Measurements from ENCODE around the gene SLC16A12.

Gene SLC16A12

DNA sequence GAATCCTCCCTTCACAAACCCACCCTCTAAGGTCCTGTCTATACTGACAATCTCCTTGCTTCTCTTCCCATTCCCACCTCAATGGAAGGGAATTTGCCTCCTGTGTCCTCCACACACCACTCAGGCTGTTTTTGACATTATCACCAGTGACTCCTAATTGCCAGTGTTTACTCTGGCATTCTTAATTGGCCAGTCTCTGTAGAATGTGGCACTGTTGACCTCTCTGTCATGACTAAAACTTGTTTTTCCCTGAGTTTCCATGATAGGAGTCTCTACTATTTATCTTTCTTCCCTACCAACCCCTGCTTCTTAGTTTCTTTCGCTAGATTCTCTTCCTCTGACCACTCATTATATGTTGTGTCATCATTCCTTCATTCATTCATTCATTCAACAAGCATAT, 12.1 kb downstream of the SLC16A12 start:
- no peaks in the 10 kb centered on the region for H3K9me3 ChIP-seq (ENCODE audit: severe bottlenecking)
- H3K36me3 ChIP-seq (ENCODE audit: low read depth): no peaks in the 10 kb centered on the region
- no peaks in the 10 kb centered on the region for H3K27me3 ChIP-seq (ENCODE audit: insufficient read depth, poor library complexity, severe bottlenecking)
- TF ChIP-seq, protein P1, sequence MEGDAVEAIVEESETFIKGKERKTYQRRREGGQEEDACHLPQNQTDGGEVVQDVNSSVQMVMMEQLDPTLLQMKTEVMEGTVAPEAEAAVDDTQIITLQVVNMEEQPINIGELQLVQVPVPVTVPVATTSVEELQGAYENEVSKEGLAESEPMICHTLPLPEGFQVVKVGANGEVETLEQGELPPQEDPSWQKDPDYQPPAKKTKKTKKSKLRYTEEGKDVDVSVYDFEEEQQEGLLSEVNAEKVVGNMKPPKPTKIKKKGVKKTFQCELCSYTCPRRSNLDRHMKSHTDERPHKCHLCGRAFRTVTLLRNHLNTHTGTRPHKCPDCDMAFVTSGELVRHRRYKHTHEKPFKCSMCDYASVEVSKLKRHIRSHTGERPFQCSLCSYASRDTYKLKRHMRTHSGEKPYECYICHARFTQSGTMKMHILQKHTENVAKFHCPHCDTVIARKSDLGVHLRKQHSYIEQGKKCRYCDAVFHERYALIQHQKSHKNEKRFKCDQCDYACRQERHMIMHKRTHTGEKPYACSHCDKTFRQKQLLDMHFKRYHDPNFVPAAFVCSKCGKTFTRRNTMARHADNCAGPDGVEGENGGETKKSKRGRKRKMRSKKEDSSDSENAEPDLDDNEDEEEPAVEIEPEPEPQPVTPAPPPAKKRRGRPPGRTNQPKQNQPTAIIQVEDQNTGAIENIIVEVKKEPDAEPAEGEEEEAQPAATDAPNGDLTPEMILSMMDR (IDR thresholded peaks at IDR 0.05; ENCODE audit: poor library complexity, severe bottlenecking): no peak
- no peaks in the 10 kb centered on the region for H3K4me1 ChIP-seq (ENCODE audit: insufficient read depth, poor library complexity, severe bottlenecking)
- DNase-seq (ENCODE audit: low spot score): no peak
- no peak overlapping the region for H3K27ac ChIP-seq (ENCODE audit: poor library complexity, severe bottlenecking)
- no peak overlapping the region for H3K4me3 ChIP-seq (ENCODE audit: severe bottlenecking)
- ATAC-seq (ENCODE audit: low read depth): no peak

- Histone ChIP-seq H3K4me1 (ENCODE audit: insufficient read depth, poor library complexity, severe bottlenecking) (no peaks in the 10 kb centered on the region), H3K9me3 (ENCODE audit: severe bottlenecking) (no peaks in the 10 kb centered on the region), H3K27ac (ENCODE audit: poor library complexity, severe bottlenecking) (no peak overlapping the region), H3K36me3 (ENCODE audit: low read depth) (no peaks in the 10 kb centered on the region), H3K27me3 (ENCODE audit: insufficient read depth, poor library complexity, severe bottlenecking) (no peaks in the 10 kb centered on the region), H3K4me3 (ENCODE audit: severe bottlenecking) (no peak overlapping the region)
- ATAC-seq (ENCODE audit: low read depth) (no peak), DNase-seq (ENCODE audit: low spot score) (no peak)
- TF ChIP-seq, protein P1 (IDR thresholded peaks at IDR 0.05; ENCODE audit: poor library complexity, severe bottlenecking): no peak
Observed at GRCh38 chr10:89522463-89522862, 12.9 kb downstream of the SLC16A12 start.

DNA sequence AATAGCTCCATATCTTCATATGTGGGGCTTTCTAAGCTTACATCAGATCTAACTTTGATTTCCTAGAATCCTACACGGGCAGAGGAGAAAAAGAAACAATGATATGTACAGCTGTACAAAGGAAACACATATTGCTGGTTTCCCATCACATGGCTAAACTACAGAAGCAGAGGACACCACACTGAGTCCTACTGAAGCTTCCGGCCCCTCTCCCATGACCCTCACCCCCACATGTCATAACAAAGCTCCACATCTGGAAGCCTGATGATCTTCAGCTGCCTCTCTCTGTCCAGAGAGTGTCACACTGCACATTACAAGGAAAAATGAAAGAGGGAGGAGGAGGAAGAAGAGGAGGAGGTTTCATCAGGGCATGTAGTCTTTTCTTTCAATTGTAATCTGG, 14.0 kb downstream of the SLC16A12 start:
- Histone ChIP-seq H3K27ac (ENCODE audit: poor library complexity, severe bottlenecking) (no peak overlapping the region), H3K27me3 (ENCODE audit: insufficient read depth, poor library complexity, severe bottlenecking) (no peaks in the 10 kb centered on the region), H3K4me1 (ENCODE audit: insufficient read depth, poor library complexity, severe bottlenecking) (peaks cover 1% of the 10 kb centered on the region), H3K4me3 (ENCODE audit: severe bottlenecking) (no peak overlapping the region), H3K36me3 (ENCODE audit: low read depth) (no peaks in the 10 kb centered on the region), H3K9me3 (ENCODE audit: severe bottlenecking) (no peaks in the 10 kb centered on the region)
- ATAC-seq (ENCODE audit: low read depth) (no peak), DNase-seq (ENCODE audit: low spot score) (no peak)
- TF ChIP-seq, protein P1 (IDR thresholded peaks at IDR 0.05; ENCODE audit: poor library complexity, severe bottlenecking): no peak

DNA sequence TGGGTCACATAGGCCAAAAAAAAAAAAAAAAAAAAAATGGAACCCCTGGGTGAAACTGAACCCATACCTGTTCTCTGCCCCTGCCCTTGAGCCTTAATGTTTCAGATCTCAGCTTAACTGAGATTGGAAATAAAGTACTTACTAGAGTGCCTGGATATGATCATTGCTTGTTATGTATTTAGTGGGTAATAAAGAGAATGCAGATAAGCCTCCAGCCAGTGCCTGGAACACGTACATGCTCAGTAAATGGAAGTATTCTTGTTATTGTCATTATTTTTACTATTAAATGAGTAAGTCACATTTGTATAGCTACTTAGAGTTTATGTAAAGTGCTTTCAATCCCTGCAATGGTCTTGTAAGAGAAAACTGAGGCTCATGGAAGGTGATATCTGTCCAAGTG, 14.7 kb downstream of the SLC16A12 start:
- TF ChIP-seq, protein P1 (IDR thresholded peaks at IDR 0.05; ENCODE audit: poor library complexity, severe bottlenecking): no peak
- Histone ChIP-seq H3K27ac (ENCODE audit: poor library complexity, severe bottlenecking) (no peak overlapping the region), H3K4me1 (ENCODE audit: insufficient read depth, poor library complexity, severe bottlenecking) (peaks cover 8% of the 10 kb centered on the region), H3K9me3 (ENCODE audit: severe bottlenecking) (no peaks in the 10 kb centered on the region), H3K4me3 (ENCODE audit: severe bottlenecking) (no peak overlapping the region), H3K36me3 (ENCODE audit: low read depth) (no peaks in the 10 kb centered on the region), H3K27me3 (ENCODE audit: insufficient read depth, poor library complexity, severe bottlenecking) (no peaks in the 10 kb centered on the region)
- DNase-seq (ENCODE audit: low spot score) (no peak), ATAC-seq (ENCODE audit: low read depth) (no peak)

- Histone ChIP-seq H3K4me1 (ENCODE audit: insufficient read depth, poor library complexity, severe bottlenecking) (peaks cover 14% of the 10 kb centered on the region), H3K36me3 (ENCODE audit: low read depth) (no peaks in the 10 kb centered on the region), H3K9me3 (ENCODE audit: severe bottlenecking) (no peaks in the 10 kb centered on the region), H3K4me3 (ENCODE audit: severe bottlenecking) (no peak overlapping the region), H3K27ac (ENCODE audit: poor library complexity, severe bottlenecking) (no peak overlapping the region), H3K27me3 (ENCODE audit: insufficient read depth, poor library complexity, severe bottlenecking) (no peaks in the 10 kb centered on the region)
- no peak for DNase-seq (ENCODE audit: low spot score)
- TF ChIP-seq, protein P1 (IDR thresholded peaks at IDR 0.05; ENCODE audit: poor library complexity, severe bottlenecking): no peak
- ATAC-seq (ENCODE audit: low read depth): no peak
Observed at GRCh38 chr10:89518876-89519842, 16.2 kb downstream of the SLC16A12 start.

Measured in RWPE2 (cell line).